GM12878 (cell line): ENCODE measurements around the gene SNAI3. TPM values are rescaled to one million over a fixed set of nuclear protein-coding genes. Genes with fewer than 3 reads are reported as not detected.

Source experiments
- ATAC-seq: fragments of 200-7000 bp; cut with Tn5 transposase; 3 replicates; pipeline ENCODE4 v1.9.1; 2020; ENCODE audit warnings: mild to moderate bottlenecking, moderate library complexity
- BruUV-seq: library from RNA; stranded (reverse); fragments of 400-500 nt; replicated peaks from 2 replicates; lab custom pipeline; 2021; lab: Mats Ljungman, UMichigan
- CTCF ChIA-PET: fragments of 300-600 bp; sonication (Branson Sonifier 250); formaldehyde crosslinking; extraction: SDS; loops from one replicate; lab custom pipeline; 2021; ENCODE audit warnings: inconsistent platforms; lab: Yijun Ruan, JAX
- POLR2A ChIA-PET: fragments of 350-600 bp; formaldehyde crosslinking; extraction: SDS; loops from one replicate; lab custom pipeline; 2021; ENCODE audit warnings: inconsistent platforms; lab: Charles Lee
- RAD21 ChIA-PET: fragments of 300-600 bp; sonication (Branson Sonifier 250); formaldehyde crosslinking; loops from one replicate; lab custom pipeline; 2023; ENCODE audit warnings: antibody characterized with exemption; ENCODE audit not compliant: unreplicated experiment; lab: Charles Lee
- SMC1A ChIA-PET: fragments of 300-600 bp; sonication (Branson Sonifier 250); formaldehyde crosslinking; loops from one replicate; lab custom pipeline; 2023; ENCODE audit not compliant: unreplicated experiment, uncharacterized antibody; lab: Charles Lee
- DNase-seq: peaks from one replicate; pipeline ENCODE4 v3.0.0-alpha.2; 2011; ENCODE audit warnings: low read depth, low spot score
- FAIRE-seq: peaks from 3 replicates; lab custom pipeline; 2011; peaks lifted over from hg19 to GRCh38; lab: Jason Lieb, UNC
- H2AFZ ChIP-seq: 2 replicates; pipeline ENCODE4 v1.6.0; 2011; ENCODE audit warnings: low read depth, low read length, control low read depth; ENCODE audit not compliant: control insufficient read depth
- H3K27ac ChIP-seq: 2 replicates; pipeline ENCODE4 v1.5.1; 2011; ENCODE audit warnings: control low read depth; ENCODE audit not compliant: control insufficient read depth, insufficient read depth
- H3K27me3 ChIP-seq, 2 experiments: replicated peaks in 1 of 2; 2 replicates each; pipeline versions ENCODE4 v1.6.0 to v1.6.1; 2011; ENCODE audit warnings: low read length in 1 of 2; ENCODE audit not compliant: control insufficient read depth in 2 of 2, insufficient read depth in 2 of 2
- H3K36me3 ChIP-seq, 2 experiments: 2 replicates each; pipeline ENCODE4 v1.5.1; 2011; ENCODE audit warnings: low read length in 1 of 2; ENCODE audit not compliant: control insufficient read depth in 2 of 2, insufficient read depth in 2 of 2
- H3K4me1 ChIP-seq: 2 replicates; pipeline ENCODE4 v1.6.1; 2011; ENCODE audit warnings: mild to moderate bottlenecking, low read length, moderate library complexity, mixed read lengths; ENCODE audit not compliant: control insufficient read depth, insufficient read depth
- H3K4me2 ChIP-seq: 2 replicates; pipeline ENCODE4 v1.6.0; 2011; ENCODE audit warnings: control low read depth; ENCODE audit not compliant: control insufficient read depth, insufficient read depth
- H3K4me3 ChIP-seq: fragments of 200-600 bp; sonication (generic); 2 replicates; pipeline ENCODE4 v1.5.1; 2016
- H3K79me2 ChIP-seq: 2 replicates; pipeline ENCODE4 v1.6.0; 2011; ENCODE audit warnings: low read length; ENCODE audit not compliant: control insufficient read depth, insufficient read depth
- H3K9ac ChIP-seq: 2 replicates; pipeline ENCODE4 v1.8.0; 2011; ENCODE audit warnings: low read length, control low read depth, mixed read lengths; ENCODE audit not compliant: control insufficient read depth, insufficient read depth
- H3K9me3 ChIP-seq: replicated peaks from 3 replicates; pipeline ENCODE4 v1.5.1; 2011; ENCODE audit warnings: mild to moderate bottlenecking, low read length; ENCODE audit not compliant: control insufficient read depth, insufficient read depth
- H4K20me1 ChIP-seq: 2 replicates; pipeline ENCODE4 v1.6.0; 2011; ENCODE audit not compliant: control insufficient read depth, insufficient read depth
- GABPA ChIP-seq: IDR thresholded peaks from 2 replicates; pipeline ENCODE4 v1.6.1; 2014; ENCODE audit warnings: antibody characterized with exemption, low read depth, mild to moderate bottlenecking, inconsistent platforms
- PBX3 ChIP-seq: IDR thresholded peaks from 2 replicates; pipeline ENCODE4 v1.6.1; 2011; ENCODE audit warnings: mild to moderate bottlenecking, low read depth, low read length, moderate library complexity; ENCODE audit not compliant: insufficient replicate concordance
- PKNOX1 ChIP-seq: fragments of 450-650 bp; IDR thresholded peaks from 2 replicates; pipeline ENCODE4 v1.6.1; 2016; ENCODE audit warnings: mild to moderate bottlenecking
- SRF ChIP-seq, 2 experiments: IDR thresholded peaks; 2 replicates each; pipeline ENCODE4 v1.6.1; 2011; ENCODE audit warnings: low read depth in 2 of 2, low read length in 2 of 2, mild to moderate bottlenecking in 1 of 2, moderate library complexity in 1 of 2
- TARDBP ChIP-seq: IDR thresholded peaks from 2 replicates; pipeline ENCODE4 v1.6.1; 2016; ENCODE audit warnings: borderline replicate concordance
- ZBTB11 ChIP-seq: fragments of 450-650 bp; formaldehyde crosslinking; IDR thresholded peaks from 2 replicates; pipeline ENCODE4 v1.5.0; 2022; ENCODE audit warnings: mild to moderate bottlenecking, missing genetic modification characterization
- WGBS: methylation state at CpG from one replicate; pipeline ENCODE4 v1.1.6; 2016; ENCODE audit warnings: low lambda C conversion rate; ENCODE audit not compliant: insufficient replicate concordance, insufficient coverage; ENCODE audit errors: missing lambda C conversion rate; 5-methylcytosine and 5-hydroxymethylcytosine counted together
- in situ Hi-C: fragments of 300-500 bp; cut with MboI; formaldehyde crosslinking; loops from 9 replicates; pipeline ENCODE4 v1.14.3; 2018; ENCODE audit warnings: mixed read lengths
- intact Hi-C: fragments of 100-400 bp; cut with micrococcal nuclease; formaldehyde crosslinking; loops from one replicate; pipeline ENCODE4 v1.14.2; 2022; ENCODE audit not compliant: unreplicated experiment
- polyA plus RNA-seq, 11 experiments: library from polyadenylated mRNA; depleted of rRNA in 4 of 11; unstranded in 6 of 11; stranded (reverse) in 5 of 11; fragments of >200 nt; fragmentation: Nextera tagmentation in 4 of 11; fragmentation: Illumina TruSeq in 1 of 11; extraction: Ambion mirVana in 4 of 11; extraction: Trizol in 1 of 11; gene quantifications; 1 replicate in 1 of 11; 2 replicates in 10 of 11; pipeline versions ENCODE4 v1.2.1 to v1.2.3, GENCODE V29; 2011 to 2016; ENCODE audit warnings: inconsistent platforms in 2 of 11, missing spikeins in 2 of 11, low read depth in 1 of 11
- total RNA-seq, 4 experiments: library from RNA; depleted of rRNA in 3 of 4; stranded (reverse); fragments of >200 nt in 3 of 4; fragmentation: Illumina TruSeq in 1 of 4; extraction: Trizol in 1 of 4; gene quantifications; 2 replicates each; pipeline versions ENCODE4 v1.2.1 to v1.2.3, GENCODE V29; 2013 to 2021

The SNAI3 gene
- total and polyA plus RNA-seq, 10 of the 15 experiments (the other 5 are each of a cell fraction or from before 2014, with no cell fraction given), result 0.21 to 7.4 (median 3.0) TPM

- ChIA-PET POLR2A (interaction anchor here (0.6 kb wide), 1 partner anchor 37 kb away, joined by 4 read pairs; no protein-coding TSS in a partner anchor), CTCF (interaction anchor here (1.1 to 1.9 kb wide), 5 partner anchors 17 to 72 kb away, joined by 3 to 6 read pairs (median 4); partner anchors contain the start of gene ZC3H18), SMC1A (no interaction called here), RAD21 (interaction anchor here (1.1 to 1.8 kb wide), 6 partner anchors 17 to 177 kb away, joined by 3 to 7 read pairs (median 3); partner anchors contain the start of gene ZC3H18)
- in situ Hi-C loops (no loop called here), intact Hi-C loops (no loop called here)
- ATAC-seq (no peak), DNase-seq (no peak), FAIRE-seq (no peak)
- H3K9ac ChIP-seq, result no peak overlapping the region
- no peak overlapping the region for H3K27ac ChIP-seq
- peaks cover 16% of the 10 kb centered on the region for H3K4me1 ChIP-seq
- H4K20me1 ChIP-seq, result no peaks in the 10 kb centered on the region; the same call in 1 of the 2 replicates
- H3K9me3 ChIP-seq, result no peaks in the 10 kb centered on the region; the same call in 2 of the 3 replicates
- H3K27me3 ChIP-seq, result no peaks in the 10 kb centered on the region; a peak in 1 of 4 replicates
- no peak overlapping the region for H3K4me3 ChIP-seq
- 92% methylated on average over 11 of the region's 11 CpGs for WGBS
- H3K4me2 ChIP-seq, result no peak overlapping the region
- no peaks in the 10 kb centered on the region for H3K79me2 ChIP-seq
- BruUV-seq, result no TSS peak
- no peak overlapping the region for H2AFZ ChIP-seq
- no peak for TF ChIP-seq TARDBP
- TF ChIP-seq PKNOX1, result no peak
- no peak for TF ChIP-seq SRF (IDR thresholded peaks at IDR 0.05; ENCODE audit: low read depth in 2 of 2, low read length in 2 of 2)
- no peak for TF ChIP-seq GABPA
- no peak for TF ChIP-seq ZBTB11 (CRISPR knock-in tag)
- no peak for TF ChIP-seq PBX3
- peaks cover 0 to 25% of the 10 kb centered on the region in 2 experiments; a peak in 3 of 4 replicates for H3K36me3 ChIP-seq
Observed at GRCh38 chr16:88632587-88632930, 53.7 kb downstream of the SNAI3 start.
